Lower leg skin (tissue), 4 donors: Measurements from ENCODE around the gene FTO. TPM values are rescaled to one million over a fixed set of nuclear protein-coding genes. Genes with fewer than 3 reads are reported as not detected.

Experiments used
- DNase-seq, 2 donors: peaks; one replicate each; pipeline ENCODE4 v3.0.0-alpha.2; 2019; ENCODE audit warnings: low spot score in 2 of 2
- H3K4me3 ChIP-seq: fragments of 200-600 bp; sonication (generic); 2 replicates; pipeline ENCODE4 v1.5.1; 2017; ENCODE audit warnings: mild to moderate bottlenecking, low read depth; ENCODE audit not compliant: poor library complexity, severe bottlenecking
- POLR2A ChIP-seq, 2 donors: fragments of 450-650 bp; IDR thresholded peaks; one replicate each; pipeline ENCODE4 v1.6.1; 2016 to 2017; ENCODE audit warnings: antibody characterized with exemption in 2 of 2, mild to moderate bottlenecking in 1 of 2, moderate library complexity in 1 of 2
- WGBS, 2 donors: methylation state at CpG; one replicate each; pipeline ENCODE4 v1.1.5; 2018; 5-methylcytosine and 5-hydroxymethylcytosine counted together
- intact Hi-C: fragments of 100-400 bp; cut with DNase I; formaldehyde crosslinking; loops from one replicate; pipeline ENCODE4 v1.15.0; 2023; ENCODE audit warnings: low total_unique reads
- total RNA-seq, 4 donors: library from RNA; depleted of rRNA; stranded (reverse); fragments of >200 nt; gene quantifications; one replicate each; pipeline ENCODE4 v1.1.0, GENCODE V29; 2016
- TF ChIP-seq, protein P1 (sequence below), 3 donors: fragments of 450-650 bp; IDR thresholded peaks; one replicate each; pipeline ENCODE4 v1.5.1; 2016; ENCODE audit warnings: antibody characterized with exemption in 3 of 3, mild to moderate bottlenecking in 3 of 3, moderate library complexity in 2 of 3

Gene FTO
- total RNA-seq, 4 donors from 2014 or later = 61.2 to 88.2 (median 64.1) TPM

GRCh38 chr16:53945996-53946395 lies 242.0 kb downstream of the FTO start:
- 57 to 73% methylated on average over 2 of the region's 2 CpGs for WGBS, 2 donors
- intact Hi-C loops = no loop called here
- DNase-seq = no peak

DNA sequence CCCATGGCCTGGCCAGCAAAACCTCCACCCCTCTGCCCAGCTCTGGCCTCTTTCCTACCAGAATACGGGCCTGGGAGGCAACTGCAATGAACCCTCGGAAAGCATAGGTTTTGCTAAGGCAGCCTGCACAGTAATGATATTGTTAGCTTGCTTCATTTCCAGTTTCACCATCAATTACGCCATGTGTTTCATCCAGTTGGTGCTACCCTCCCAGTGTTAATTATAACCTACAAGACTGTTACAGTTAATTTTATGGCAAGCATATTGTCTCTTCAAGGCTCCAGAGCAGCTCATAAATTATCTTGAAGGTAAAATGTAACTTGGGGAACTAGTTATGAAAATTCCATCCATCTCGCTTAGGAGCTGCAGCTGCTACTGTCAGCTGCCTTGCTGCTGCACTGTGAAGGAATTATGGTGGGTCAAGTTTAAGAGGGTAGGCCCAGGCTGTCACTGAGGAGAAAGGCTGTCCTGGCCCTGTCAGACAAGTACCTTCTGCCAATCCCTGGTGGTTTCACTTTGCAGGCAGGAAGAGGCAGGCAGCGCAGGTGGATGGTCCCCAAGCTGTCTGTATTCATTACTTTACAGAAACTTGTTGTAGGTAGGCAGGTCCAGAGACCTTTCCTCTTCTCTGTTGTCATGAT lies 242.9 kb downstream of the FTO start:
- no peak overlapping the region for H3K4me3 ChIP-seq
- no peak for TF ChIP-seq POLR2A (IDR thresholded peaks at IDR 0.05)
- TF ChIP-seq, protein P1, sequence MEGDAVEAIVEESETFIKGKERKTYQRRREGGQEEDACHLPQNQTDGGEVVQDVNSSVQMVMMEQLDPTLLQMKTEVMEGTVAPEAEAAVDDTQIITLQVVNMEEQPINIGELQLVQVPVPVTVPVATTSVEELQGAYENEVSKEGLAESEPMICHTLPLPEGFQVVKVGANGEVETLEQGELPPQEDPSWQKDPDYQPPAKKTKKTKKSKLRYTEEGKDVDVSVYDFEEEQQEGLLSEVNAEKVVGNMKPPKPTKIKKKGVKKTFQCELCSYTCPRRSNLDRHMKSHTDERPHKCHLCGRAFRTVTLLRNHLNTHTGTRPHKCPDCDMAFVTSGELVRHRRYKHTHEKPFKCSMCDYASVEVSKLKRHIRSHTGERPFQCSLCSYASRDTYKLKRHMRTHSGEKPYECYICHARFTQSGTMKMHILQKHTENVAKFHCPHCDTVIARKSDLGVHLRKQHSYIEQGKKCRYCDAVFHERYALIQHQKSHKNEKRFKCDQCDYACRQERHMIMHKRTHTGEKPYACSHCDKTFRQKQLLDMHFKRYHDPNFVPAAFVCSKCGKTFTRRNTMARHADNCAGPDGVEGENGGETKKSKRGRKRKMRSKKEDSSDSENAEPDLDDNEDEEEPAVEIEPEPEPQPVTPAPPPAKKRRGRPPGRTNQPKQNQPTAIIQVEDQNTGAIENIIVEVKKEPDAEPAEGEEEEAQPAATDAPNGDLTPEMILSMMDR (IDR thresholded peaks at IDR 0.05) = no peak
- 84 to 91% methylated on average over 5 of the region's 5 CpGs for WGBS, 2 donors
- intact Hi-C loops = no loop called here
- no peak for DNase-seq

More at GRCh38 chr16:53945996-53946395, 242.0 kb downstream of the FTO start:
- no peak overlapping the region for H3K4me3 ChIP-seq
- TF ChIP-seq, protein P1 (IDR thresholded peaks at IDR 0.05) = no peak
- no peak for TF ChIP-seq POLR2A (IDR thresholded peaks at IDR 0.05)

DNA sequence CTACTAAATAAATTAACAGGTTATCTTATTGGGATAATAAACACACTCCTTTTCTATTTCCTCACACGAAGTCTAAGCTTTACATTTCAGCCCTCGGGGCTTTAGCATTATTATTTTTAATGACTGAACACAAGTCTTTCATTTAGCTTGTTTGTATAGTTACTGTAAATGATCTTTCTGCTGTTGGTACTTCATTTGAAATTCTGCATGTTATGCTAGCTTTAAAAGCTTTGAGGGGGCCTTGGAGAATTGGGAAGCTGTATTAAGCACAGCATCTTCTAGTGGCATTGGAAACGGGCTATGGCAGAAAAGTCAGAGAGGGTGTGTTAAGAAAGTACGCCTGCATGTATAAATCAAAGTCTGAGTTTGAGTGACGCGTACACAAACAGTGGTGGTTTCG lies 243.7 kb downstream of the FTO start:
- TF ChIP-seq, protein P1 (IDR thresholded peaks at IDR 0.05) = no peak
- TF ChIP-seq POLR2A (IDR thresholded peaks at IDR 0.05) = no peak
- WGBS, 2 donors = 88% methylated on average over 7 of the region's 7 CpGs
- no peak overlapping the region for H3K4me3 ChIP-seq
- intact Hi-C loops = no loop called here
- DNase-seq = no peak

GRCh38 chr16:53948326-53948725 lies 244.4 kb downstream of the FTO start:
- no peak for DNase-seq
- 92 to 94% methylated on average over 4 of the region's 4 CpGs for WGBS, 2 donors
- TF ChIP-seq POLR2A (IDR thresholded peaks at IDR 0.05) = no peak
- TF ChIP-seq, protein P1 (IDR thresholded peaks at IDR 0.05) = no peak
- H3K4me3 ChIP-seq = no peak overlapping the region
- intact Hi-C loops = no loop called here

GRCh38 chr16:53948734-53949430 lies 244.9 kb downstream of the FTO start:
- TF ChIP-seq POLR2A (IDR thresholded peaks at IDR 0.05) = no peak
- TF ChIP-seq, protein P1 (IDR thresholded peaks at IDR 0.05) = no peak

More at GRCh38 chr16:53948734-53949430, 244.9 kb downstream of the FTO start:
- intact Hi-C loops = no loop called here
- DNase-seq = no peak
- no peak overlapping the region for H3K4me3 ChIP-seq
- WGBS, 2 donors = 88 to 91% methylated on average over 3 of the region's 3 CpGs
